ENCODE results near the gene CLDN15.

DNA sequence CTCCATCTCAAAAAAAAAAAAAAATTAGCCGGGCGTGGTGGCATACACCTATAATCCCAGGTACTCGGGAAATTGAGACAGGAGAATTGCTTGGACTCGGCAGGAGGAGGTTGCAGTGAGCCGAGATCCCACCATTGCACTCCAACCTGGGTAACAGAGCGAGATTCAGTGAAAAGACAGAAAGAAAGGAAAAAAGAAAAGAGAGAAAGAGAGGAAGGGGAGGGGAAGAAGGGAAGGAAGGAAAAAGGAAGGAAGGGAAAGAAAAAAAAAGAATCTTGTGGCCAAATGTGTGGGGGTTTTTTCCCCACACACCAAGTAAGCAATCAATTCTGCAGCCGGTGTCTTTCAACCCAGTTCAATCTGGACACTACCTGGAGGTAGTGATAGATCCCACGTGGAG is 48.5 kb downstream of the CLDN15 start:
- TF ChIP-seq, protein P1, sequence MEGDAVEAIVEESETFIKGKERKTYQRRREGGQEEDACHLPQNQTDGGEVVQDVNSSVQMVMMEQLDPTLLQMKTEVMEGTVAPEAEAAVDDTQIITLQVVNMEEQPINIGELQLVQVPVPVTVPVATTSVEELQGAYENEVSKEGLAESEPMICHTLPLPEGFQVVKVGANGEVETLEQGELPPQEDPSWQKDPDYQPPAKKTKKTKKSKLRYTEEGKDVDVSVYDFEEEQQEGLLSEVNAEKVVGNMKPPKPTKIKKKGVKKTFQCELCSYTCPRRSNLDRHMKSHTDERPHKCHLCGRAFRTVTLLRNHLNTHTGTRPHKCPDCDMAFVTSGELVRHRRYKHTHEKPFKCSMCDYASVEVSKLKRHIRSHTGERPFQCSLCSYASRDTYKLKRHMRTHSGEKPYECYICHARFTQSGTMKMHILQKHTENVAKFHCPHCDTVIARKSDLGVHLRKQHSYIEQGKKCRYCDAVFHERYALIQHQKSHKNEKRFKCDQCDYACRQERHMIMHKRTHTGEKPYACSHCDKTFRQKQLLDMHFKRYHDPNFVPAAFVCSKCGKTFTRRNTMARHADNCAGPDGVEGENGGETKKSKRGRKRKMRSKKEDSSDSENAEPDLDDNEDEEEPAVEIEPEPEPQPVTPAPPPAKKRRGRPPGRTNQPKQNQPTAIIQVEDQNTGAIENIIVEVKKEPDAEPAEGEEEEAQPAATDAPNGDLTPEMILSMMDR (IDR thresholded peaks at IDR 0.05), result no peak
- TF ChIP-seq NR1H2 (CRISPR knock-in tag; IDR thresholded peaks at IDR 0.05), result no peak
- TF ChIP-seq, protein P2, sequence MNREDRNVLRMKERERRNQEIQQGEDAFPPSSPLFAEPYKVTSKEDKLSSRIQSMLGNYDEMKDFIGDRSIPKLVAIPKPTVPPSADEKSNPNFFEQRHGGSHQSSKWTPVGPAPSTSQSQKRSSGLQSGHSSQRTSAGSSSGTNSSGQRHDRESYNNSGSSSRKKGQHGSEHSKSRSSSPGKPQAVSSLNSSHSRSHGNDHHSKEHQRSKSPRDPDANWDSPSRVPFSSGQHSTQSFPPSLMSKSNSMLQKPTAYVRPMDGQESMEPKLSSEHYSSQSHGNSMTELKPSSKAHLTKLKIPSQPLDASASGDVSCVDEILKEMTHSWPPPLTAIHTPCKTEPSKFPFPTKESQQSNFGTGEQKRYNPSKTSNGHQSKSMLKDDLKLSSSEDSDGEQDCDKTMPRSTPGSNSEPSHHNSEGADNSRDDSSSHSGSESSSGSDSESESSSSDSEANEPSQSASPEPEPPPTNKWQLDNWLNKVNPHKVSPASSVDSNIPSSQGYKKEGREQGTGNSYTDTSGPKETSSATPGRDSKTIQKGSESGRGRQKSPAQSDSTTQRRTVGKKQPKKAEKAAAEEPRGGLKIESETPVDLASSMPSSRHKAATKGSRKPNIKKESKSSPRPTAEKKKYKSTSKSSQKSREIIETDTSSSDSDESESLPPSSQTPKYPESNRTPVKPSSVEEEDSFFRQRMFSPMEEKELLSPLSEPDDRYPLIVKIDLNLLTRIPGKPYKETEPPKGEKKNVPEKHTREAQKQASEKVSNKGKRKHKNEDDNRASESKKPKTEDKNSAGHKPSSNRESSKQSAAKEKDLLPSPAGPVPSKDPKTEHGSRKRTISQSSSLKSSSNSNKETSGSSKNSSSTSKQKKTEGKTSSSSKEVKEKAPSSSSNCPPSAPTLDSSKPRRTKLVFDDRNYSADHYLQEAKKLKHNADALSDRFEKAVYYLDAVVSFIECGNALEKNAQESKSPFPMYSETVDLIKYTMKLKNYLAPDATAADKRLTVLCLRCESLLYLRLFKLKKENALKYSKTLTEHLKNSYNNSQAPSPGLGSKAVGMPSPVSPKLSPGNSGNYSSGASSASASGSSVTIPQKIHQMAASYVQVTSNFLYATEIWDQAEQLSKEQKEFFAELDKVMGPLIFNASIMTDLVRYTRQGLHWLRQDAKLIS (CRISPR knock-in tag; IDR thresholded peaks at IDR 0.05; ENCODE audit: borderline replicate concordance), result no peak

Data from WTC11 (cell line).